22Rv1 (cell line): Measurements from ENCODE around the gene TRERF1.
"Not testable (repeated sequence)": the region's sequence is repeated elsewhere in the genome, so short reads cannot be mapped to it uniquely, and the experiment has no call there.

Experiments
- H3K27ac ChIP-seq: fragments of 450-650 bp; 2 replicates; pipeline ENCODE4 v1.5.1; 2017
- CTCF ChIP-seq: fragments of 450-650 bp; IDR thresholded peaks from 2 replicates; pipeline ENCODE4 v1.5.1; 2017; ENCODE audit warnings: mild to moderate bottlenecking
- ZFX ChIP-seq: fragments of 450-650 bp; IDR thresholded peaks from 2 replicates; pipeline ENCODE4 v1.6.1; 2017; ENCODE audit warnings: antibody characterized with exemption, borderline replicate concordance

Gene TRERF1

GRCh38 chr6:42220807-42221206, 230.9 kb downstream of the TRERF1 start:
- no peak for TF ChIP-seq ZFX
- no peak for TF ChIP-seq CTCF
- no peak overlapping the region for H3K27ac ChIP-seq

- no peak for TF ChIP-seq CTCF
- TF ChIP-seq ZFX, result no peak
- peak within 1 kb of the TSS; percentile 86 for H3K27ac ChIP-seq
Observed at GRCh38 chr6:42217519-42218367, 234.0 kb downstream of the TRERF1 start, which contains the start of gene MRPS10. MRPS10 (minus strand) TSS chr6:42217861; CDS start chr6:42217849, 12 bp downstream.

GRCh38 chr6:42217157-42217518, 234.6 kb downstream of the TRERF1 start:
- H3K27ac ChIP-seq, result peak overlapping the region; percentile 86
- no peak for TF ChIP-seq CTCF
- no peak for TF ChIP-seq ZFX

- peak overlapping the region; percentile 86; the same call in 1 of the 2 replicates for H3K27ac ChIP-seq
Observed at GRCh38 chr6:42216495-42216894, 235.2 kb downstream of the TRERF1 start.

GRCh38 chr6:42212442-42212841, 239.3 kb downstream of the TRERF1 start:
- TF ChIP-seq CTCF, result no peak
- no peak for TF ChIP-seq ZFX
- H3K27ac ChIP-seq, result no peak overlapping the region

GRCh38 chr6:42211726-42212125, 240.0 kb downstream of the TRERF1 start:
- H3K27ac ChIP-seq, result no peak overlapping the region
- TF ChIP-seq ZFX (no peak), CTCF (no peak)

- no peak overlapping the region for H3K27ac ChIP-seq
- no peak for TF ChIP-seq ZFX
- no peak for TF ChIP-seq CTCF
Observed at GRCh38 chr6:42210551-42210950, 241.2 kb downstream of the TRERF1 start.

GRCh38 chr6:42207559-42207958, 244.2 kb downstream of the TRERF1 start:
- H3K27ac ChIP-seq, result not testable (repeated sequence)
